ENCODE results near the gene DHX30. TPM values are rescaled to one million over a fixed set of nuclear protein-coding genes. Genes with fewer than 3 reads are reported as not detected.

The DHX30 gene
- total and polyA plus RNA-seq, 9 of the 15 experiments (the other 6 are each of a cell fraction or from before 2014, with no cell fraction given), result 12.3 to 158 (median 79.0) TPM

- TF ChIP-seq, protein P1, sequence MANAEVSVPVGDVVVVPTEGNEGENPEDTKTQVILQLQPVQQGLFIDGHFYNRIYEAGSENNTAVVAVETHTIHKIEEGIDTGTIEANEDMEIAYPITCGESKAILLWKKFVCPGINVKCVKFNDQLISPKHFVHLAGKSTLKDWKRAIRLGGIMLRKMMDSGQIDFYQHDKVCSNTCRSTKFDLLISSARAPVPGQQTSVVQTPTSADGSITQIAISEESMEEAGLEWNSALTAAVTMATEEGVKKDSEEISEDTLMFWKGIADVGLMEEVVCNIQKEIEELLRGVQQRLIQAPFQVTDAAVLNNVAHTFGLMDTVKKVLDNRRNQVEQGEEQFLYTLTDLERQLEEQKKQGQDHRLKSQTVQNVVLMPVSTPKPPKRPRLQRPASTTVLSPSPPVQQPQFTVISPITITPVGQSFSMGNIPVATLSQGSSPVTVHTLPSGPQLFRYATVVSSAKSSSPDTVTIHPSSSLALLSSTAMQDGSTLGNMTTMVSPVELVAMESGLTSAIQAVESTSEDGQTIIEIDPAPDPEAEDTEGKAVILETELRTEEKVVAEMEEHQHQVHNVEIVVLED (CRISPR knock-in tag; IDR thresholded peaks at IDR 0.05), result no peak
- TF ChIP-seq ZNF668 (CRISPR knock-in tag; IDR thresholded peaks at IDR 0.05) (peak; percentile 75; the same call in 1 of the 2 replicates), KLF10 (CRISPR knock-in tag; IDR thresholded peaks at IDR 0.05) (no peak), PTRF (tag; IDR thresholded peaks at IDR 0.05) (no peak), ZNF274 (IDR thresholded peaks at IDR 0.05; ENCODE audit: borderline replicate concordance, low read depth, low read length) (no peak), POLR2AphosphoS5 (IDR thresholded peaks at IDR 0.05; ENCODE audit: control insufficient read depth, insufficient read depth, low read depth, low read length) (no peak), ZNF584 (CRISPR knock-in tag; IDR thresholded peaks at IDR 0.05; ENCODE audit: low read depth) (no peak), ZNF699 (CRISPR knock-in tag; IDR thresholded peaks at IDR 0.05; ENCODE audit: insufficient replicate concordance) (no peak), SMARCA5 (IDR thresholded peaks at IDR 0.05) (no peak), BRF2 (IDR thresholded peaks at IDR 0.05; ENCODE audit: borderline replicate concordance, insufficient read depth, insufficient read length) (no peak), ETS1 (conservative IDR thresholded peaks at IDR 0.05; ENCODE audit: control insufficient read depth, low read depth, low read length) (peak; percentile 88; the same call in 1 of the 2 replicates), SMARCB1 (IDR thresholded peaks at IDR 0.05; ENCODE audit: insufficient read length, low read depth) (no peak), NBN (IDR thresholded peaks at IDR 0.05; ENCODE audit: low read depth) (no peak), ZNF24 (IDR thresholded peaks at IDR 0.05) (no peak), NR3C1 (CRISPR knock-in tag; IDR thresholded peaks at IDR 0.05) (peak; percentile 41; the same call in 1 of the 2 replicates), ZNF696 (CRISPR knock-in tag; conservative IDR thresholded peaks at IDR 0.05) (no peak), MAZ (CRISPR knock-in tag; conservative IDR thresholded peaks at IDR 0.05 in 1 of 2, IDR thresholded peaks at IDR 0.05 in 1 of 2) (no peak; a peak in 2 of 4 replicates), ARHGAP35 (IDR thresholded peaks at IDR 0.05; ENCODE audit: partially characterized antibody) (no peak)
- TF ChIP-seq, protein P2, sequence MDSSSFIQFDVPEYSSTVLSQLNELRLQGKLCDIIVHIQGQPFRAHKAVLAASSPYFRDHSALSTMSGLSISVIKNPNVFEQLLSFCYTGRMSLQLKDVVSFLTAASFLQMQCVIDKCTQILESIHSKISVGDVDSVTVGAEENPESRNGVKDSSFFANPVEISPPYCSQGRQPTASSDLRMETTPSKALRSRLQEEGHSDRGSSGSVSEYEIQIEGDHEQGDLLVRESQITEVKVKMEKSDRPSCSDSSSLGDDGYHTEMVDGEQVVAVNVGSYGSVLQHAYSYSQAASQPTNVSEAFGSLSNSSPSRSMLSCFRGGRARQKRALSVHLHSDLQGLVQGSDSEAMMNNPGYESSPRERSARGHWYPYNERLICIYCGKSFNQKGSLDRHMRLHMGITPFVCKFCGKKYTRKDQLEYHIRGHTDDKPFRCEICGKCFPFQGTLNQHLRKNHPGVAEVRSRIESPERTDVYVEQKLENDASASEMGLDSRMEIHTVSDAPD (CRISPR knock-in tag; IDR thresholded peaks at IDR 0.05), result no peak
- TF ChIP-seq, protein P3, sequence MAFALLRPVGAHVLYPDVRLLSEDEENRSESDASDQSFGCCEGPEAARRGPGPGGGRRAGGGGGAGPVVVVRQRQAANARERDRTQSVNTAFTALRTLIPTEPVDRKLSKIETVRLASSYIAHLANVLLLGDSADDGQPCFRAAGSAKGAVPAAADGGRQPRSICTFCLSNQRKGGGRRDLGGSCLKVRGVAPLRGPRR (CRISPR knock-in tag; IDR thresholded peaks at IDR 0.05), result no peak
Observed at GRCh38 chr3:47780741-47781684, 21.9 kb upstream of the DHX30 start (continued).
